Neutrophil (primary cell): ENCODE measurements around the gene WDR19.
"Not testable (repeated sequence)": the region's sequence is repeated elsewhere in the genome, so short reads cannot be mapped to it uniquely, and the experiment has no call there.

Experiments
- H3K27ac ChIP-seq: fragments of 200-600 bp; sonication (generic); 2 replicates; pipeline ENCODE4 v1.5.1; 2016; ENCODE audit warnings: mild to moderate bottlenecking, moderate library complexity
- H3K27me3 ChIP-seq: fragments of 200-600 bp; sonication (generic); 2 replicates; pipeline ENCODE4 v1.6.0; 2016; ENCODE audit warnings: mild to moderate bottlenecking
- H3K36me3 ChIP-seq: fragments of 200-600 bp; sonication (generic); 2 replicates; pipeline ENCODE4 v1.5.1; 2017
- H3K4me1 ChIP-seq, 2 experiments: fragments of 200-600 bp in 1 of 2; sonication (generic) in 1 of 2; 1 replicate in 1 of 2; 2 replicates in 1 of 2; pipeline versions ENCODE4 v1.5.1 to v1.6.1; 2013 to 2016; ENCODE audit warnings: low read depth in 1 of 2, low read length in 1 of 2, mild to moderate bottlenecking in 1 of 2, moderate library complexity in 1 of 2; ENCODE audit not compliant: control insufficient read depth in 1 of 2, insufficient read depth in 1 of 2
- H3K4me3 ChIP-seq, 2 experiments: fragments of 200-600 bp in 1 of 2; sonication (generic) in 1 of 2; 1 replicate in 1 of 2; 2 replicates in 1 of 2; pipeline ENCODE4 v1.5.1; 2013 to 2016; ENCODE audit warnings: low read depth in 1 of 2, low read length in 1 of 2, mild to moderate bottlenecking in 1 of 2, moderate library complexity in 1 of 2
- H3K9me3 ChIP-seq: fragments of 200-600 bp; sonication (generic); 2 replicates; pipeline ENCODE4 v1.5.1; 2016
- CTCF ChIP-seq: fragments of 200-600 bp; sonication (generic); IDR thresholded peaks from 2 replicates; pipeline ENCODE4 v1.5.1; 2016; ENCODE audit warnings: antibody characterized with exemption

The WDR19 gene

GRCh38 chr4:39285853-39286252 lies 103.5 kb downstream of the WDR19 start:
- TF ChIP-seq CTCF: no peak
- peaks cover 48% of the 10 kb centered on the region for H3K36me3 ChIP-seq
- H3K27ac ChIP-seq: no peak overlapping the region
- H3K27me3 ChIP-seq: no peaks in the 10 kb centered on the region
- no peak overlapping the region for H3K4me3 ChIP-seq
- no peaks in the 10 kb centered on the region for H3K9me3 ChIP-seq
- H3K4me1 ChIP-seq: no peaks in the 10 kb centered on the region

- H3K27me3 ChIP-seq: no peaks in the 10 kb centered on the region
Observed at GRCh38 chr4:39286263-39286662, 103.9 kb downstream of the WDR19 start.

GRCh38 chr4:39287223-39287622 lies 104.9 kb downstream of the WDR19 start:
- Histone ChIP-seq H3K27ac (no peak overlapping the region), H3K4me3 (no peak overlapping the region), H3K4me1 (no peaks in the 10 kb centered on the region), H3K27me3 (no peaks in the 10 kb centered on the region), H3K9me3 (no peaks in the 10 kb centered on the region), H3K36me3 (peaks cover 62% of the 10 kb centered on the region)
- no peak for TF ChIP-seq CTCF

More at GRCh38 chr4:39286263-39286662, 103.9 kb downstream of the WDR19 start:
- no peak overlapping the region for H3K4me3 ChIP-seq
- H3K27ac ChIP-seq: no peak overlapping the region
- peaks cover 52% of the 10 kb centered on the region for H3K36me3 ChIP-seq
- H3K4me1 ChIP-seq: no peaks in the 10 kb centered on the region
- no peaks in the 10 kb centered on the region for H3K9me3 ChIP-seq
- TF ChIP-seq CTCF: no peak

- Histone ChIP-seq H3K4me3 (no peak overlapping the region), H3K4me1 (no peaks in the 10 kb centered on the region), H3K9me3 (no peaks in the 10 kb centered on the region), H3K27me3 (no peaks in the 10 kb centered on the region), H3K27ac (no peak overlapping the region), H3K36me3 (peaks cover 89% of the 10 kb centered on the region)
- no peak for TF ChIP-seq CTCF
Observed at GRCh38 chr4:39291686-39292085, 109.4 kb downstream of the WDR19 start.

- not testable (repeated sequence) for H3K4me1 ChIP-seq, H3K27ac ChIP-seq, H3K27me3 ChIP-seq, H3K9me3 ChIP-seq, H3K4me3 ChIP-seq
- peaks cover 82% of the 10 kb centered on the region for H3K36me3 ChIP-seq
Observed at GRCh38 chr4:39292433-39292832, 110.1 kb downstream of the WDR19 start.

- H3K36me3 ChIP-seq: peaks cover 81% of the 10 kb centered on the region
- no peak for TF ChIP-seq CTCF
Observed at GRCh38 chr4:39295784-39296183, 113.5 kb downstream of the WDR19 start.

More at GRCh38 chr4:39295784-39296183, 113.5 kb downstream of the WDR19 start:
- Histone ChIP-seq H3K4me3 (no peak overlapping the region), H3K9me3 (no peaks in the 10 kb centered on the region), H3K4me1 (no peaks in the 10 kb centered on the region), H3K27ac (no peak overlapping the region), H3K27me3 (no peaks in the 10 kb centered on the region)
